Eye (tissue), 1 donor: ENCODE data around the gene MED10.
A peak's percentile ranks its signal among the peaks of the same experiment; 100 is the strongest.

Source experiments
- DNase-seq: peaks from one replicate; pipeline ENCODE4 v3.0.0-alpha.2; 2015

The MED10 gene

DNA sequence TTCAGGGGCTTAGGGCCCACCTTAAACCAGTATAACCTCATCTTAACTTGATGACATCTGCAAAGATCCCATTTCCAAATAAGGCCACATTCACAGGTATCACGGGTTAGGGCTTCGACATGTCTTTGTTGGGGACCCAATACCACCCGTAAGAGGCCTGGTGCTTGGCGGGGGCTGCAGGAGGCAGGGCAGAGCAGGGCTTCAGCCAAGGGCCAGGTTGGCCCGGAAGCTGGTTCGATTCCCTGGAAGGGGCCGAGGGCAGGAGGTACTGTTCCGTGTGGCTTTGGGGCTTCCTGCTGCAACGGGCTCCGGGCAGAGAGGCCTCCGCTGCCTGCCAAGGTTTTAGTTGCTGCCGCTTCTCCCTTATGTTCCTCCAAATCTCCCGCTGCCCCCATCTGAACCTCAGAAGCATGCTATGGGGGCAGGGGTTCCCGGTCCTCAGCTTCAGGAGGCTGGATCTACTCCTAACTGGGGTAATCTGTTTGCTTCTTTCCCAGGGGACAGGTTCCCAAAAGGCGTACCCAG lies 29.8 kb downstream of the MED10 start:
- DNase-seq, result no peak

GRCh38 chr5:6347673-6348072 lies 30.7 kb downstream of the MED10 start:
- DNase-seq, result no peak

GRCh38 chr5:6347165-6347564 lies 31.2 kb downstream of the MED10 start:
- no peak for DNase-seq

DNA sequence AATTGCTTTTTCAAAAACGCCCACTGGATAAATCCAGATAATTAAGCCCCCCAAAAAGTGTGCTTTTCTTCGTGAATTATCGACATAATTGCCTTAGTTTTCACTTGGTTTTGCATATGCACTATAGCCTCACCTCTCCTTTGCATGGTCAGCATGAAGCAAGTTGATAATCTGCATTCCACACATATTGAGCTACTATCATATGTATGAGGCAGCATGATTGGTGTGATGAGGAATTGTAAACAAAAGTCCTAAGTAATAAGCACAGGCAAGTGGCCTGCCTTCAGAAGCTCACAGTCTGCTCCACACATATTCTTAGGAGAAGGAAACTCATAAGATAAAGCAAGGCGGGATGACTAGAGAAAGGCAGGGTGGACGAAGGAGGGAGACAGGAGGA lies 33.8 kb downstream of the MED10 start:
- no peak for DNase-seq

DNA sequence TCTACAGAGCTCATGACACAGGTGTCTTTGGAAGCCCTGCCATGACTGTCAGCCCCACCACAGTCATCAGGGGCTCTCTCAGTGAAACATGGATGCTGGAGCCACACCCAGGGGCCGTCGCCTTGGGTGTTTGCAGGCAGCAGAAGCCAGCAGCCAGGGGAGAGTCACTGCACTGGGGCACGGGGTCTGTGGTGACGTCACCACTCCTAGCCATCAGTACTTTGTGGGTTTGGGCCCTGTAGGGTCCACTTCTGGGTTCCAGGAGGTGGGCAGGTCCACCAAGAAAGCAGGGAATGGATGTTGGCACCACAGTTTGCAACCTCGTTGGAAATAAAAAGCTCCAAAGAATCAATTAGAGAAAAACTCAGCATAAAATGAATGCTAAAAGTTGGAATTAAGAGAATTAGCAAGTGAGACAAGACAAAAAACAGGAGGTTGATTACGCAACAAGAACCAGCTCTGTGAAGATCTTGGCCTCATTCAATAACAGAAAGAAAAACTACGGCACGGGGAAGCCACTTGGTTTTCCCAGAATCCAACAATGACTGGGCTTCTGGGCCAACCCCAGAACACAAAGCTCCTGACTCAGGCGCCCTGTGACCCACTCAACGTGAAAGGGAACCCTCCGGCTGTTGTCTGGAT lies 34.3 kb downstream of the MED10 start:
- DNase-seq, result no peak

GRCh38 chr5:6342689-6343315 lies 35.5 kb downstream of the MED10 start:
- DNase-seq, result no peak

- no peak for DNase-seq
Measured at GRCh38 chr5:6340100-6340499, 38.2 kb downstream of the MED10 start.

- DNase-seq, result no peak
Measured at GRCh38 chr5:6338871-6339270, 39.5 kb downstream of the MED10 start.

DNA sequence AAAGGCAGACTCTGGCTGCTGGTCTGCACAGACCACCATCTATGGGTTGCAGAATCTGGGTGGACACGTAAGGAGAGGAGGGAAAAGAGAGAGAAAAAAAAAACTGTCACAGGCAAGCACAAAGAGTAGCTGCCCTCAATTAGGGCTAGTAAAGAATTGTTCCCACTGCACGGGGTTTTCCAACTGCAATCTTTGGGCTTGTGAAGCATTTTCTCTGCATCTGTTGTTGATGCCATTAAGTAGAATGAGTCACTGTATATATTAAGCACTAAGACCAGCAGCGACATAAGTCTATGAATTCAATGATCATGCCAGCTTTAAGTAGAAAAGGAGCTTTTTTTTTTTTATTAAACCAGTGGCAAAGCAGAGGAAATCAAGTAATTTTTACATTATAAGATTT lies 40.2 kb downstream of the MED10 start:
- DNase-seq, result no peak

DNA sequence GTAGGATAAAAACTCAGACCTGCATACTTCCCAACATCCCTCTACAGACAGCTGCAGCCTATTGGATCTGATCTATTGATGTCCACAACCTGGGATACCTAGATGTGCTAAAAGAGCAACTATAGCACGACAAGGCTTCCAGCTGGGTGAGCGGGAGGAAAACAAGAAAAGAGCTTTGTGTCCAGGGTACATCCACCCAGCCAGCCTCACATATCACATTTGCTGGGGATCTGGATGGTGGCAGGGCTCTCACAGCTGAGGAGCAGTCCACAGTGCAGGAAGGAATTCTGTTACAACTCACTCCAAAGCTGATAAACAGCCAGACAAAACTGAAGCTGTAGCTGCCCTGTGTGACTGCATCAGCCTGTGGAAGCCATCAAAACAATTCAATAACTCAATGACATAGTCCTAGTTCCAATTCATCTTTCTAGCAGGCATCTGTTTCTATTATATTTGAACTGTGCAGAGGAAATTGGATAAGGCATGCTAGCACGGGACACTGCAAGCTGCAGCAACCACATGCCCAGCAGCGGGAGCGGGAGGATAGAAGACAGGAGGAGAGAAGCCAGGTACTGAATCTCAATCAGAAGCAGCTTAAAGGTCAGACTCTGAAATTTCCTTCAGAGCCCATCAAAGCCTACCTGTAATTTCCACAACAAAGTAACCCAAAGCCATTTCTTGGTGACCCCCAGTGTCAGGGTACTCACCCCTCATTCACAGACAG lies 45.0 kb downstream of the MED10 start:
- no peak for DNase-seq

- DNase-seq, result peak; percentile 81
Measured at GRCh38 chr5:6328173-6328572, 50.2 kb downstream of the MED10 start.

DNA sequence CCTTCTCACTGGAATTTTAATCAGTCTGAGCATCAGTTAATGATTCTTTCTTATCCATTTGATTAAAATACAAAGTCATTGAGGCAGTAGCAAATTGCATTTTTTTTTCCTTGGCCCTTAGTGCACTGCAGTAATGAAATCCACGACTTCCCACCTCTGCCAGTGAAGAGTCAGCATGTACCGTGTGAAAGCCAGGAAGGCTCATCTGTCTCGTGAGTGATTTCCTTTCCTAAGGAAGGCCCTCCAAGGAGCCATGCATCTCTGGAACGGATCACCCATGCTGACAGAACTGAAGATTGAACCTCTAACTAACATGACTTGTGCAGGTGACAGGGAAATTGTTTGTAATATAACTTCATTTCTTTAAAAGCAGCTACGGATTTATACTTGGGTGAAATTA lies 51.6 kb downstream of the MED10 start:
- no peak for DNase-seq

DNA sequence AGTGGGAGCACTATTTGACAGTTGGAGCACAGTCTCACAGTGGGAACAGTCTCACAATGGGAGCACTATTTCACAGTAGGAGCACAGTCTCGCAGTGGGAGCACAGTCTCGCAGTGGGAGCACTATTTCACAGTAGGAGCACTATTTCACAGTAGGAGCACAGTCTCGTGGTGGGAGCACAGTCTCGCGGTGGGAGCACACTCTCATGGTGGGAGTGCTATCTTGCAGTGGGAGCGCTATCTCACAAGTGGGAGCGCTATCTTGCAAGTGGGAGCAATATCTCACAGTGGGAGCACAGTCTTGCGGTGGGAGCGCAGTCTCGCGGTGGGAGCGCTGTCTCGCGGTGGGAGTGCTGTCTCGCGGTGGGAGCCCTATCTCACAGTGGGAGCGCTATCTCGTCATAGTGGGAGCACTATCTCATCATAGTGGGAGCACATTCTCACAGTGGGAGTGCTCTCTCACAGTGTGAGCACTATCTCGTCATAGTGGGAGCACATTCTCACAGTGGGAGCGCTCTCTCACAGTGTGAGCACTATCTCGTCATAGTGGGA lies 56.1 kb downstream of the MED10 start:
- DNase-seq, result no peak
